Measurements from ENCODE around the gene STPG2.
A peak's percentile ranks its signal among the peaks of the same experiment; 100 is the strongest.
"Not testable (repeated sequence)": the region's sequence is repeated elsewhere in the genome, so short reads cannot be mapped to it uniquely, and the experiment has no call there.

STPG2 gene

GRCh38 chr4:97585274-97585673 lies 558.0 kb downstream of the STPG2 start:
- no peak for TF ChIP-seq CTCF (conservative IDR thresholded peaks at IDR 0.05; ENCODE audit: low read depth, low read length)
- no peak for DNase-seq (ENCODE audit: low read depth)
- H3K4me3 ChIP-seq (ENCODE audit: low read depth, low read length) = no peak overlapping the region

GRCh38 chr4:97582890-97583289 lies 560.4 kb downstream of the STPG2 start:
- DNase-seq (ENCODE audit: low read depth) = no peak
- no peak for TF ChIP-seq CTCF (conservative IDR thresholded peaks at IDR 0.05; ENCODE audit: low read depth, low read length)
- no peak overlapping the region for H3K4me3 ChIP-seq (ENCODE audit: low read depth, low read length)

- TF ChIP-seq CTCF (conservative IDR thresholded peaks at IDR 0.05; ENCODE audit: low read depth, low read length) = no peak
- no peak for DNase-seq (ENCODE audit: low read depth)
Observed at GRCh38 chr4:97577004-97577403, 566.3 kb downstream of the STPG2 start.

GRCh38 chr4:97560009-97560408 lies 583.3 kb downstream of the STPG2 start:
- no peak overlapping the region for H3K4me3 ChIP-seq (ENCODE audit: low read depth, low read length)
- no peak for TF ChIP-seq CTCF (conservative IDR thresholded peaks at IDR 0.05; ENCODE audit: low read depth, low read length)
- no peak for DNase-seq (ENCODE audit: low read depth)

More at GRCh38 chr4:97577004-97577403, 566.3 kb downstream of the STPG2 start:
- no peak overlapping the region for H3K4me3 ChIP-seq (ENCODE audit: low read depth, low read length)

- no peak for DNase-seq (ENCODE audit: low read depth)
- no peak overlapping the region for H3K4me3 ChIP-seq (ENCODE audit: low read depth, low read length)
- TF ChIP-seq CTCF (conservative IDR thresholded peaks at IDR 0.05; ENCODE audit: low read depth, low read length) = no peak
Observed at GRCh38 chr4:97558204-97558778, 585.0 kb downstream of the STPG2 start.

- H3K4me3 ChIP-seq (ENCODE audit: low read depth, low read length); DNase-seq (ENCODE audit: low read depth): not testable (repeated sequence)
Observed at GRCh38 chr4:97550637-97551036, 592.6 kb downstream of the STPG2 start.

GRCh38 chr4:97548943-97549583 lies 594.2 kb downstream of the STPG2 start:
- H3K4me3 ChIP-seq (ENCODE audit: low read depth, low read length) = no peak overlapping the region
- DNase-seq (ENCODE audit: low read depth) = peak; percentile 30
- TF ChIP-seq CTCF (conservative IDR thresholded peaks at IDR 0.05; ENCODE audit: low read depth, low read length) = peak; percentile 43

Measured in choroid plexus epithelial cell (primary cell).